Mucosa of rectum (tissue), 2 donors: ENCODE data around the gene PAMR1.

Experiments used
- H3K27ac ChIP-seq, 2 donors: one replicate each; pipeline ENCODE4 v1.7.0; 2013; ENCODE audit warnings: inconsistent platforms in 2 of 2, low read depth in 2 of 2, low read length in 2 of 2
- H3K27me3 ChIP-seq, 2 donors: one replicate each; pipeline ENCODE4 v1.7.0; 2013; ENCODE audit warnings: low read length in 2 of 2; ENCODE audit not compliant: control insufficient read depth in 2 of 2, insufficient read depth in 2 of 2
- H3K36me3 ChIP-seq, 2 donors: one replicate each; pipeline ENCODE4 v1.7.0; 2013; ENCODE audit warnings: low read length in 2 of 2; ENCODE audit not compliant: control insufficient read depth in 2 of 2, insufficient read depth in 2 of 2
- H3K4me1 ChIP-seq, 2 donors: one replicate each; pipeline ENCODE4 v1.7.0; 2013; ENCODE audit warnings: low read length in 2 of 2, mild to moderate bottlenecking in 1 of 2; ENCODE audit not compliant: control insufficient read depth in 2 of 2, insufficient read depth in 2 of 2
- H3K4me3 ChIP-seq, 2 donors: one replicate each; pipeline ENCODE4 v1.7.0; 2013; ENCODE audit warnings: low read length in 2 of 2
- H3K9ac ChIP-seq, 2 donors: one replicate each; pipeline ENCODE4 v1.7.0; 2013; ENCODE audit warnings: low read length in 2 of 2, low read depth in 1 of 2, mild to moderate bottlenecking in 1 of 2
- H3K9me3 ChIP-seq, 2 donors: one replicate each; pipeline ENCODE4 v1.7.0; 2013; ENCODE audit warnings: low read length in 2 of 2; ENCODE audit not compliant: control insufficient read depth in 2 of 2
- donor health status: healthy.
- donor health status: Normal muscosa, but diverticular disease.

The PAMR1 gene

DNA sequence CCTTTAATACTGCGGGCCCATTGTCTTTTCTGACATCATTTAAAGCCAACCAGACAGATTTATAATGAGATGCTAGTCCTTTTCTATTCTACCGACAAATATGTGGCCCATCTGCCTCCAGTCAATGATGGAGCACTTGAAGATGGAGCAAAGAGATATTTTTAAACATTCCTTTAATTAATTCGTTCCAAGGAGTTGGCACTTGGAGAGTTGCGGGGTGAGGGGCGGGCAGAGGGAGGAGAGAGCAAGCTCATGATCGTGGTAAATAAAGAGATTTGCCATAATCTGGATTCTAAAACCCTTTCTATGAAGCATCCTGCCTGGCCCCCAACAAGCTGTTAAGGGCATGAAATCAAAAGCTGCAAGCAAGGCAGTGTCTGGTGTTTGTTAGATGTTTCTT, 111.1 kb downstream of the PAMR1 start:
- Histone ChIP-seq H3K9ac (no peak overlapping the region), H3K9me3 (no peaks in the 10 kb centered on the region), H3K4me1 (no peaks in the 10 kb centered on the region), H3K4me3 (no peak overlapping the region), H3K36me3 (no peaks in the 10 kb centered on the region), H3K27me3 (peaks cover 10 to 15% of the 10 kb centered on the region in 2 donors), H3K27ac (no peak overlapping the region)

DNA sequence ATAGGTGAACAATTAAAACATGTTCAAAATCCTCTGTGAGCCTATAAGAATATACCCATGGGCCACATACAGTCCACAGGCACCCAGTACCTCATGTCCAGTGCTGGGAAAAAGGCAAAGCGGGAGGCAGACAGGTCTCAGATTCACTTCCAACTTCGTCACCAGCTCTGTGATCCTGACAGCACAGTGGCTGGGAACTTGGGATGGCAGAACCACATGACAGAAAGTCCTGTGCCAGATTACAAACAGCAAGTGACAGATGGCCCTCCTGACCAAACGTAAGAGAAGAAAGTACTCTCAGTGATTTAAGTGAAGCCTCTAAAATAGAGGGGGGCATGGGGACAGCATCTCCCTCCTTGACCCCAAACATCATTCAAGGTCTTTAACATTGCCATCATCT, 111.8 kb downstream of the PAMR1 start:
- H3K9me3 ChIP-seq = no peaks in the 10 kb centered on the region
- no peaks in the 10 kb centered on the region for H3K4me1 ChIP-seq
- peaks cover 7 to 15% of the 10 kb centered on the region in 2 donors for H3K27me3 ChIP-seq
- no peak overlapping the region for H3K27ac ChIP-seq
- no peaks in the 10 kb centered on the region for H3K36me3 ChIP-seq
- no peak overlapping the region for H3K4me3 ChIP-seq
- no peak overlapping the region for H3K9ac ChIP-seq

DNA sequence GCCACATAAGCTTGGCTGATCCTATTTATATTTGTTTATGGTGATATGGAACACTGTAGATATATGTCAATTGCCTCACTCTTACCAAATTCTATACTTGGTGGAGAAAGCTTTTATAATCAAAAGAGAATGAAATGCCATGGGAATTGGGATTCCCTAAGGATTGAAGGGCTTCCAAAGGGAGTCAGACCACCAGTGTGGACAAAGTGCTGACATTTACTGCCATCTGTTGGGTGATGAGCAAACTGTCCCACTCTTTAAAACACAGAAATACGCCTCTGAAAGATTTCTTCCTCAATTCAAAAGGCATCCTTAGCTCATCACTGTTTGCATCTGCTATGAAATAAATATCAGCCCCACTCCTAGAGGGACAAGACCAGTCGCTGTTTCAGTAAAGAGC, 113.1 kb downstream of the PAMR1 start:
- Histone ChIP-seq H3K9ac (no peak overlapping the region), H3K9me3 (no peaks in the 10 kb centered on the region), H3K27me3 (peaks cover 7 to 8% of the 10 kb centered on the region in 2 donors), H3K4me3 (no peak overlapping the region), H3K4me1 (no peaks in the 10 kb centered on the region), H3K36me3 (no peaks in the 10 kb centered on the region), H3K27ac (no peak overlapping the region)

DNA sequence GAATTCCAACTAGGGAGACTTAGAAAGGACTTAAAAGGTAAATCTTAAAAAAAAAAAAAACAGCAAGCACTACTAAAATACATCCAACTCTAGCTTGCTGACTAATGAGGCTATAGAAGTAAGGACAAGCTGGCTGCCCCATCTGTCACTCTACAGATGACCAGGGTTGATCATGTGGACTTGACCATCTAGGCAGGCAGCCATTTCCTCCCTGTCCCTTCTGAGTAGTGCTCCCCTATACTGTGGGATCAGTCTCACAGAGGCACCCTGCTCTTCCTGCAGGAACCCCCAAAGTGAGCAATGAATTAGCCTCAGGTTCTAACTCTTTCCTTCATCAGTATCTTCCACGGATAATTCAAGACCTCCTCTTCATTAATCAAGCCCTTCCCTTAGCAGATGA, 118.4 kb downstream of the PAMR1 start:
- Histone ChIP-seq H3K36me3 (no peaks in the 10 kb centered on the region), H3K9me3 (no peaks in the 10 kb centered on the region), H3K27me3 (peaks cover 0 to 2% of the 10 kb centered on the region in 2 donors), H3K4me1 (no peaks in the 10 kb centered on the region), H3K4me3 (no peak overlapping the region), H3K9ac (no peak overlapping the region), H3K27ac (no peak overlapping the region)

DNA sequence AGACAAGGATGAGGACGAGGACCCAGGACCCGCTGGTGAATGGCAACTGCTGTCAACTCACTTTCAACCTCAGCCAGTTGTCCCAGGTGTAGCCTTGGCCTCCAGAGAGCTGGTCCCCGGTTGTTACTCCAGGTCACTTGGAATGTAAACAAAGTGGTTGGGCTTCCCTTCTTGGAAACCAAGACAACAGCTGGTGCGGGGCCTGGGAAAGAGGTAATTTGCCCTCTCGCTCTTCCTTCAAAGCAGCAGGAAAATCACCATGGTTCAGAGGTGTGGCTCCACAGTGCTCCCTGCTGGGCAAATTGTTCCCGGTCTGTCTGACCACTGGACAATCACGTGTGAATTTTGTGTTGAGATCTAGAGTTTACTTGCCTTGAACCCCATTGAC, 121.0 kb downstream of the PAMR1 start:
- H3K27ac ChIP-seq = no peak overlapping the region
- no peaks in the 10 kb centered on the region for H3K4me1 ChIP-seq
- peaks cover 0 to 2% of the 10 kb centered on the region in 2 donors for H3K27me3 ChIP-seq
- no peaks in the 10 kb centered on the region for H3K9me3 ChIP-seq
- H3K4me3 ChIP-seq = no peak overlapping the region
- H3K36me3 ChIP-seq = no peaks in the 10 kb centered on the region
- no peak overlapping the region for H3K9ac ChIP-seq

GRCh38 chr11:35403765-35404387, 121.5 kb downstream of the PAMR1 start:
- Histone ChIP-seq H3K9ac (no peak overlapping the region), H3K36me3 (no peaks in the 10 kb centered on the region), H3K4me3 (no peak overlapping the region), H3K4me1 (no peaks in the 10 kb centered on the region), H3K9me3 (no peaks in the 10 kb centered on the region), H3K27me3 (peaks cover 0 to 2% of the 10 kb centered on the region in 2 donors), H3K27ac (no peak overlapping the region)

DNA sequence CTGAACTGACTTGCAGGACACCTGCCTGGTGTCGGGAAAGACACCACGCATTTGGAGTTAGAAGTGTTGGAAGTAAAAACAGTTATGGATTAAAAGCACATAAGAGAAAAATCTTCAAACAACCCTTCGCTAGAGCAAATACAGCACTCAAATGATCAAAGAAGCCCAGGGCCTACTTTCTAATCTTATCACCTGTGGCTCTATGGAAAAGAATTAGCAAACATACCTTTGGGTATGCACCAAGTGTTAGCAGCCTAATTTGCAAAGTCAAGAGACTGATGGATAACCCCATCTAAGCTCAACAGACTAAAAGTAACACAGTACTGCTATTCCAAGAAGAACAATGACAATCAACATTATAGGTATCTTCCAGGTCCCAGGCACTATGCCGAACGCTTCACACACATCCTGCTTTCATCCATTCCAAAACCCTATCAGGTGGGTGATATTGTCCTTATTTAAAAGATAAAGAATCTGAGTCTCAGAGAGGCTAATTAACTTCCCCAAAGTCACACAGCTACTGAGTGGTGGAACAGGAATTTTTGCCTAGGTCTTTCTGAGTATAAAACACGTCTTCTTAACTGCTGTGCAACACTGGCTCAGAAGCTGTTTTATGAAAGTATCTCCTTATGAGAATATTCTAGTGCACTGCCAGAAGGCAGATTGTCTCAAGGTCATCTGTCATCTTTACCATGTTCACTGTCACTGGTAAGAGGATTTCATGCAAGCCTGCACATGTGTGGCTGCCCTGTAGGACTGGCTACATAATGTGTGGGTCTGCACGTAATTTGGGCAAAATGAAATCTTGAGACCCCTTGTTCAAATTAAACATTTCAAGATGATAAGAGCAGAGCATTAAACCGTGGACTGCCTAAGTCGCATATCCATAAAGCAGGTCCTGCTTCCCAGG, 122.4 kb downstream of the PAMR1 start:
- H3K27ac ChIP-seq = no peak overlapping the region
- no peaks in the 10 kb centered on the region for H3K9me3 ChIP-seq
- peaks cover 0 to 2% of the 10 kb centered on the region in 2 donors for H3K27me3 ChIP-seq
- H3K9ac ChIP-seq = no peak overlapping the region
- no peak overlapping the region for H3K4me3 ChIP-seq
- H3K36me3 ChIP-seq = no peaks in the 10 kb centered on the region
- no peaks in the 10 kb centered on the region for H3K4me1 ChIP-seq

DNA sequence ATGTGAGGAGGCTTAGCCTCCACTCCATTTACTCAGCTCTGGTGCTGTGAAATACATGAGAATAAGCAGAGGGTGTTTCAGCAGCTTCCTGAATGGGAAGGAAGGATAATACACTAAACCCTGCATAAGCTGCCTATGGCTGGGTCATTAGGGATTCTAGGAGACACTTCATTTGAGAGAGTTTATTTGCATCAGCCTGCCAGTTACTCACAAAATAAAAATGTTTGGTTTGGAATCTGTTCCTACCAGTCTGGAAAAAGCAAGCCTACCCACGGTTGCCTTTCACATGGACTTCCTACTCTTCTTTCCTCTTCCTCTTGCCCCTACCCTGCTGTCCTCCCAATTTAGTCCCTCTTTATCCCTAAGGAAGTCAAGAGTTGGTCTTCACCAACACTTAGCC, 126.5 kb downstream of the PAMR1 start:
- Histone ChIP-seq H3K36me3 (no peaks in the 10 kb centered on the region), H3K27ac (no peak overlapping the region), H3K4me3 (no peak overlapping the region)

DNA sequence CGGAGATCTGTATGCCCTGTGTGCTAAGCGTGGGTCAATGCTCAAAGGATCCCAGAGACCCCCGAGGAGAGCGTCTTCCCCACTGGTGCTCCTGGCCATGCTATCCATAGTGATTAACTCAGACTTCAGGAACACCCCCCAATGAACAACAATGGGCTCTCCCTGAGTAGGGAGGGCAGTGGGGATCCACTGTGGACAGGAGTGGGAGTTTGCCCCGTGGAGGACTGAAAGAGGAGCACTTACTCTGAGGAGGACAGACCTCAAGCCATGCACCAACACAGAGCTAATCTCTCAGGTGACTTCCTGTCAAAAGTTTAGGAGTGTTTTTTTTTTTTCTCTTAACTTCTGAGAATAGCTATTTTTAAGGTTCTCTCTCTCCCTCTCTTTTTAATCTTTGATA, 130.5 kb downstream of the PAMR1 start:
- Histone ChIP-seq H3K4me3 (no peak overlapping the region), H3K27ac (no peak overlapping the region), H3K9me3 (no peaks in the 10 kb centered on the region), H3K27me3 (no peaks in the 10 kb centered on the region), H3K9ac (no peak overlapping the region), H3K36me3 (no peaks in the 10 kb centered on the region), H3K4me1 (peaks cover 10 to 14% of the 10 kb centered on the region in 2 donors)

More for the DNA sequence above, 126.5 kb downstream of the PAMR1 start:
- no peaks in the 10 kb centered on the region for H3K4me1 ChIP-seq
- H3K9me3 ChIP-seq = no peaks in the 10 kb centered on the region
- no peak overlapping the region for H3K9ac ChIP-seq
- no peaks in the 10 kb centered on the region for H3K27me3 ChIP-seq

- H3K36me3 ChIP-seq = no peaks in the 10 kb centered on the region
- H3K27me3 ChIP-seq = no peaks in the 10 kb centered on the region
- H3K4me3 ChIP-seq = no peak overlapping the region
- no peak overlapping the region for H3K27ac ChIP-seq
- H3K4me1 ChIP-seq = peaks cover 10 to 14% of the 10 kb centered on the region in 2 donors
- H3K9me3 ChIP-seq = no peaks in the 10 kb centered on the region
- no peak overlapping the region for H3K9ac ChIP-seq
These were observed 132.3 kb downstream of the PAMR1 start for GRCh38 chr11:35393098-35393497.
